ENCODE results near the gene ALLC.

ALLC gene

DNA sequence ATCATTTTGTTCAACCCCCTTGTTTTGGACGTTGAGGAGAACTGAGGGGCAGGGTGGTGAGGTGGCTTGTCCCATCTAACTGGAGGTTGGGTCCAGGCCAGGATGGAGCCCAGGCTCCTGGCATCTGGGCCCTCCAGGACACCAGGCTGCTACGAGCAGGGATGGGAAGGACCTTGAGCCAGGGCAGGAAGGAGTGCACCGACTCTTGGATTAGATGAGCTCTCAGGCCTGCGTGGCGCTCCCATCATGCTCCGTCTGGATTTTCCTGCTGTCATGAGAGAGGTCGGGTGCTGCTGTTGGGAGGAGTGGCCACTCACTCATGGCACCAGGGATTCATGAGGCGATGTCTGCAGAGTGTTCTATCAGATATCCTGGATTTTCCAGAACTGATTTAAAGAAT is 18.3 kb upstream of the ALLC start:
- WGBS, 2 experiments = 91 to 92% methylated on average over 8 of the region's 8 CpGs
- Histone ChIP-seq H3K27me3 (ENCODE audit: control insufficient read depth, insufficient read depth, low read length, poor library complexity, severe bottlenecking) (no peaks in the 10 kb centered on the region), H3K27ac (ENCODE audit: insufficient read depth, low read depth, low read length, poor library complexity, severe bottlenecking) (no peak overlapping the region), H3K9me3 (ENCODE audit: control insufficient read depth, low read length) (no peaks in the 10 kb centered on the region), H3K4me1 (ENCODE audit: control insufficient read depth, insufficient read depth, low read length) (no peaks in the 10 kb centered on the region), H3K4me3 (ENCODE audit: insufficient read depth, low read depth, low read length) (no peak overlapping the region), H3K36me3 (ENCODE audit: control insufficient read depth, insufficient read depth, low read length) (no peaks in the 10 kb centered on the region)

DNA sequence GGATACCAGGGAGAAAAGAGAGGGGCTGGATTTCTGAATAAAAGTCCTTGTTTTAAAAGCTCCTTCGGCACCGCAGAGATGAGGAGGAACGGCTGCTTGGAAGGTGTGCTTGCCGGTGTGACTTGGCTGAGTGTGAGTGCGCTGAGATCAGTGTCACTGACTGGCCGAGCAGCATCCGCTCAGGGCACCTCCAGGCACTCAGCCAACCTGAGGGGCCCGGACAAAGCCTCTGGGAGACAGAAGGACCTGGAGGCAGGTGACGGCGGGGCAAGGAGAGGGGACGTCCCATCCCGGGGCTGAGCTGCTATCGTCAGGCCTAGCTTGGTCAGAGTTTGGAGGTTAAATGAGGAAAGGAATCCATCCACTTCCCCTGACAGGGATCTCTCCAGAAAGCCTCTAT is 16.8 kb upstream of the ALLC start:
- Histone ChIP-seq H3K27ac (ENCODE audit: insufficient read depth, low read depth, low read length, poor library complexity, severe bottlenecking) (no peak overlapping the region), H3K36me3 (ENCODE audit: control insufficient read depth, insufficient read depth, low read length) (no peaks in the 10 kb centered on the region), H3K4me3 (ENCODE audit: insufficient read depth, low read depth, low read length) (no peak overlapping the region), H3K4me1 (ENCODE audit: control insufficient read depth, insufficient read depth, low read length) (no peaks in the 10 kb centered on the region), H3K27me3 (ENCODE audit: control insufficient read depth, insufficient read depth, low read length, poor library complexity, severe bottlenecking) (no peaks in the 10 kb centered on the region), H3K9me3 (ENCODE audit: control insufficient read depth, low read length) (no peaks in the 10 kb centered on the region)
- WGBS, 2 experiments = 93% methylated on average over 13 of the region's 13 CpGs

DNA sequence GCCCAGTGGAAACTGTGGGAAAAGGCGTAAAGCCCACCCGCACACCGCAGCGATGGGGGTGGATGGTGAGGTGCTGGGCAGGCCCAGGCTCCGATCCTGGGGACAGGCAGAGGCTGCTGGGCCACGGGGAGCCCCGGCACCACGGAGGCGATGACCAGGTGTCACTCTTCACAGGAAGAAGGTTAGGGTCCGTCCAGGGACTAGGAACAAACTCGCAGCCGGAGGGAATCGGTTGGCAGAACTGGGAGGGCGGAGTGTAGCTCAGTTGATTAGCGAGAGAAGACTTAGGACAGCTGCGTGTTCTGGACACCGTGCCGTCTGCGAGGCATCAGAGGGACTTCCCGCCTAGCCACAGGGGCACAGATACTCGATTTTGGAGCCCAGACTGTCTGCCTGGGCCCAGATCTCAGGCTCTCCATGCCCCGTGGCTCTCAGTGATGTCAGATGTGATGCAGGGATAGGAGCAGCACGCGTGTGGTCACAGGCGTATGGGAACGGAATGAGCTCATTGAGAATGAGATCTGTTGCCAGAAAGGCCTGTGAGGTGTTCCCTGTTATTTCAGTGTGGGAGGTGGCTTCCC is 16.1 kb upstream of the ALLC start:
- WGBS, 2 experiments = 94% methylated on average over 26 of the region's 26 CpGs
- Histone ChIP-seq H3K27me3 (ENCODE audit: control insufficient read depth, insufficient read depth, low read length, poor library complexity, severe bottlenecking) (no peaks in the 10 kb centered on the region), H3K9me3 (ENCODE audit: control insufficient read depth, low read length) (no peaks in the 10 kb centered on the region), H3K4me1 (ENCODE audit: control insufficient read depth, insufficient read depth, low read length) (no peaks in the 10 kb centered on the region), H3K4me3 (ENCODE audit: insufficient read depth, low read depth, low read length) (no peak overlapping the region), H3K27ac (ENCODE audit: insufficient read depth, low read depth, low read length, poor library complexity, severe bottlenecking) (no peak overlapping the region), H3K36me3 (ENCODE audit: control insufficient read depth, insufficient read depth, low read length) (no peaks in the 10 kb centered on the region)

GRCh38 chr2:3642521-3643215 is 15.3 kb upstream of the ALLC start:
- no peaks in the 10 kb centered on the region for H3K4me1 ChIP-seq (ENCODE audit: control insufficient read depth, insufficient read depth, low read length)
- H3K27ac ChIP-seq (ENCODE audit: insufficient read depth, low read depth, low read length, poor library complexity, severe bottlenecking) = no peak overlapping the region
- WGBS, 2 experiments = 90 to 94% methylated on average over 18 of the region's 18 CpGs

DNA sequence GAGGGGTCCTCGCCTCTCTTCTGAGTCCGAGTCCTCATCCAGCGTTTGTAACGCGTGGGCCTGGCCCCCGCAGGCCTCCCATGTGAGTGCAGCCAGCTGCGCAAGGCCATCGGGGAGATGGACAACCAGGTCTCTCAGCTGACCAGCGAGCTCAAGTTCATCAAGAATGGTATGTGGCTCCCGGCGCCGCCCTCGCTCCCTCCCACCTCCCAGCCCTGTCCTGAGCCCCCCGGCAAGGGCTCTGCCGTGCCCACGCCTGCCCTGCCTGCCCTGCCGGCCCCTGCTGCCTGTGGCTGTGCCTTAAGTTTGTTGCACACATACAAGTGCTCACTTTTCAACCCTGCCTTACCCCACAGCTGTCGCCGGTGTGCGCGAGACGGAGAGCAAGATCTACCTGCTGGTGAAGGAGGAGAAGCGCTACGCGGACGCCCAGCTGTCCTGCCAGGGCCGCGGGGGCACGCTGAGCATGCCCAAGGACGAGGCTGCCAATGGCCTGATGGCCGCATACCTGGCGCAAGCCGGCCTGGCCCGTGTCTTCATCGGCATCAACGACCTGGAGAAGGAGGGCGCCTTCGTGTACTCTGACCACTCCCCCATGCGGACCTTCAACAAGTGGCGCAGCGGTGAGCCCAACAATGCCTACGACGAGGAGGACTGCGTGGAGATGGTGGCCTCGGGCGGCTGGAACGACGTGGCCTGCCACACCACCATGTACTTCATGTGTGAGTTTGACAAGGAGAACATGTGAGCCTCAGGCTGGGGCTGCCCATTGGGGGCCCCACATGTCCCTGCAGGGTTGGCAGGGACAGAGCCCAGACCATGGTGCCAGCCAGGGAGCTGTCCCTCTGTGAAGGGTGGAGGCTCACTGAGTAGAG is 14.4 kb upstream of the ALLC start:
- H3K9me3 ChIP-seq (ENCODE audit: control insufficient read depth, low read length) = no peaks in the 10 kb centered on the region
- WGBS, 2 experiments = 95 to 96% methylated on average over 48 of the region's 48 CpGs
- H3K4me1 ChIP-seq (ENCODE audit: control insufficient read depth, insufficient read depth, low read length) = no peaks in the 10 kb centered on the region
- H3K27ac ChIP-seq (ENCODE audit: insufficient read depth, low read depth, low read length, poor library complexity, severe bottlenecking) = no peak overlapping the region
- no peaks in the 10 kb centered on the region for H3K27me3 ChIP-seq (ENCODE audit: control insufficient read depth, insufficient read depth, low read length, poor library complexity, severe bottlenecking)
- no peaks in the 10 kb centered on the region for H3K36me3 ChIP-seq (ENCODE audit: control insufficient read depth, insufficient read depth, low read length)
- H3K4me3 ChIP-seq (ENCODE audit: insufficient read depth, low read depth, low read length) = no peak overlapping the region

More at GRCh38 chr2:3642521-3643215, 15.3 kb upstream of the ALLC start:
- Histone ChIP-seq H3K27me3 (ENCODE audit: control insufficient read depth, insufficient read depth, low read length, poor library complexity, severe bottlenecking) (no peaks in the 10 kb centered on the region), H3K4me3 (ENCODE audit: insufficient read depth, low read depth, low read length) (no peak overlapping the region), H3K36me3 (ENCODE audit: control insufficient read depth, insufficient read depth, low read length) (no peaks in the 10 kb centered on the region), H3K9me3 (ENCODE audit: control insufficient read depth, low read length) (no peaks in the 10 kb centered on the region)

DNA sequence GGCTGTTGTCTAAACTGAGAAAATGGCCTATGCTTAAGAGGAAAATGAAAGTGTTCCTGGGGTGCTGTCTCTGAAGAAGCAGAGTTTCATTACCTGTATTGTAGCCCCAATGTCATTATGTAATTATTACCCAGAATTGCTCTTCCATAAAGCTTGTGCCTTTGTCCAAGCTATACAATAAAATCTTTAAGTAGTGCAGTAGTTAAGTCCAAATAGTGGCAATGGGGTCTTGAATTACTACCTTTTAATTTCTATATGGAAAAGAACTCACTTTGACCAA is 13.8 kb upstream of the ALLC start:
- Histone ChIP-seq H3K4me1 (ENCODE audit: control insufficient read depth, insufficient read depth, low read length) (no peaks in the 10 kb centered on the region), H3K4me3 (ENCODE audit: insufficient read depth, low read depth, low read length) (no peak overlapping the region), H3K9me3 (ENCODE audit: control insufficient read depth, low read length) (no peaks in the 10 kb centered on the region)

DNA sequence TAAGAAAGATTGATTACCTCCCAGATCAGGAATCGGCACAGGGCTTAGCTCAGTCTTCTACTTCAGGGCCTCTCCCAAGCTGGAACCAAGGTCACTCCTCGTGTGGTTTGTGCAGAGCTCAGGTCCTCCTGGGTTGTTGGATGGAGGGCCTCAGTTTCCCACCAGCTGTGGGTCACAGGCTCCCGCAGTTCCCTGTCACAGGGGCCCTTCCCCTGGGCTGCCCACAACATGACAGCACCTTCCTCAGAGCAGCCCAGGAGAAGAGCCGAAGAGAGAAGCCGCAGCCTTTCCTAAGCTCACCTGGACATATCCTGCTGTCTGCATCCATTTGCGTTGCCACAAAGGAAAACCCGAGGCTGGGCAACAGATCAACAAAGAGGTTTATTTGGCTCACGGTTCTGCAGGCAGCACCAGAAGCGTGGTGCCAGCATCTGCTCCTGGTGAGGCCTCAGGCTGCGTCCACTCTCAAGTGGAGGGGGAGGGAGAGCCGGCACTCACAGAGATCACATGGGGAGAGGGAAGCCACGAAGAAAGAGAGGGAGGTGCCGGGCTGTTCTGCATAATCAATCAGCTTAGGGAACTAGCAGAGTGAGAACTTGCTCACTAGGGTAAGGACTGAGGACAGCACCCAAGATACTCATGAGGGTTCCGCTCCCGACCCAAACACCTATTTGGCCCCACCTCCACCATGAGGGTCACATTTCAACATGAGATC is 13.0 kb upstream of the ALLC start:
- H3K9me3 ChIP-seq (ENCODE audit: control insufficient read depth, low read length) = no peaks in the 10 kb centered on the region
- H3K27me3 ChIP-seq (ENCODE audit: control insufficient read depth, insufficient read depth, low read length, poor library complexity, severe bottlenecking) = no peaks in the 10 kb centered on the region
- no peak overlapping the region for H3K4me3 ChIP-seq (ENCODE audit: insufficient read depth, low read depth, low read length)
- whole genome bisulfite sequencing, 2 experiments = 87 to 89% methylated on average over 15 of the region's 15 CpGs
- no peak overlapping the region for H3K27ac ChIP-seq (ENCODE audit: insufficient read depth, low read depth, low read length, poor library complexity, severe bottlenecking)
- no peaks in the 10 kb centered on the region for H3K36me3 ChIP-seq (ENCODE audit: control insufficient read depth, insufficient read depth, low read length)
- peaks cover 3% of the 10 kb centered on the region for H3K4me1 ChIP-seq (ENCODE audit: control insufficient read depth, insufficient read depth, low read length)

More for the DNA sequence above, 13.8 kb upstream of the ALLC start:
- Histone ChIP-seq H3K36me3 (ENCODE audit: control insufficient read depth, insufficient read depth, low read length) (no peaks in the 10 kb centered on the region), H3K27ac (ENCODE audit: insufficient read depth, low read depth, low read length, poor library complexity, severe bottlenecking) (no peak overlapping the region), H3K27me3 (ENCODE audit: control insufficient read depth, insufficient read depth, low read length, poor library complexity, severe bottlenecking) (no peaks in the 10 kb centered on the region)

DNA sequence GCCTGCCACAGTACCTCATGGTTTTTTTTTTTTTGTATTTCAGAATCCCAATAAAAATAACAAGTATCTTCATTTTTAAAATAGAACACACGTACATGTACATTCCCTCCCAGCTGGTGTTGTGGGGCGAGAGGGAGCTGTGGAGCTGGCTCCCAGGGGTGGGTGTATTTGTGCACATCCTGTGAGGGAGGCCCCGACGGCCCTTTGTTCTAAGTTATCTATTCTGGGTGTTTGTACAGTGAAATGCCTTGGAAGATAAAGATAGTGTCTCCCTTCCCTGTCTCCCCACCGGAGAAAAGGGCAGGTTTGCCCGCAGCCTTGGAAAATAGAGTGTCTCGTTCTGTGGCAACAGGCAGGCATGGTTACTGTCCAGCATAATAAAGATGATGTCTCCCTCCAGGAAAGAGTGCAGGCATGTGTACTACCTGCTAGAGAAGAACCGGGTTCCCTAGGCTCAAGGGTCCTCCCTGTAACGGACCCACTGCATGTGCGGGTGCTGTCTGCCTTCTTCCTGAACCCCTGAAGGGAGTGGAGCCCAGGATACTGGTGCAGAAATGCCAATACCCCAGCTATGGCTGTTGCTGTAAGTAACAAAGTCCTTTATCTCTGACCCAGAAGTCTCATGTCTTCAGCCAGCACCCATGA is 12.1 kb upstream of the ALLC start:
- Histone ChIP-seq H3K4me3 (ENCODE audit: insufficient read depth, low read depth, low read length) (no peak overlapping the region), H3K9me3 (ENCODE audit: control insufficient read depth, low read length) (no peaks in the 10 kb centered on the region), H3K36me3 (ENCODE audit: control insufficient read depth, insufficient read depth, low read length) (no peaks in the 10 kb centered on the region), H3K27ac (ENCODE audit: insufficient read depth, low read depth, low read length, poor library complexity, severe bottlenecking) (no peak overlapping the region), H3K27me3 (ENCODE audit: control insufficient read depth, insufficient read depth, low read length, poor library complexity, severe bottlenecking) (no peaks in the 10 kb centered on the region), H3K4me1 (ENCODE audit: control insufficient read depth, insufficient read depth, low read length) (peaks cover 11% of the 10 kb centered on the region)
- WGBS, 2 experiments = 94 to 96% methylated on average over 9 to 10 of the region's 10 CpGs

- WGBS, 2 experiments = 94% methylated on average over 8 of the region's 8 CpGs
- Histone ChIP-seq H3K27me3 (ENCODE audit: control insufficient read depth, insufficient read depth, low read length, poor library complexity, severe bottlenecking) (no peaks in the 10 kb centered on the region), H3K36me3 (ENCODE audit: control insufficient read depth, insufficient read depth, low read length) (no peaks in the 10 kb centered on the region), H3K27ac (ENCODE audit: insufficient read depth, low read depth, low read length, poor library complexity, severe bottlenecking) (no peak overlapping the region), H3K9me3 (ENCODE audit: control insufficient read depth, low read length) (no peaks in the 10 kb centered on the region), H3K4me1 (ENCODE audit: control insufficient read depth, insufficient read depth, low read length) (peaks cover 12% of the 10 kb centered on the region), H3K4me3 (ENCODE audit: insufficient read depth, low read depth, low read length) (no peak overlapping the region)
Observed at GRCh38 chr2:3646446-3646845, 11.6 kb upstream of the ALLC start.

Measured in ectodermal cell (in vitro differentiated cells).